T-helper 17 cell (primary cell): ENCODE data around the gene CARS1. TPM values are rescaled to one million over a fixed set of nuclear protein-coding genes. Genes with fewer than 3 reads are reported as not detected.

Experiments used
- ATAC-seq: fragments of 150-1000 bp; cut with Tn5 transposase; 2 replicates; pipeline ENCODE4 v1.10.0; 2021; ENCODE audit warnings: mild to moderate bottlenecking, moderate library complexity
- DNase-seq, 3 donors: peaks; one replicate each; pipeline versions ENCODE4 v3.0.0 to v3.0.0-alpha.2; 2020 to 2021
- H3K9me3 ChIP-seq: one replicate; pipeline ENCODE4 v1.7.0; 2013; ENCODE audit warnings: low read length, mild to moderate bottlenecking; ENCODE audit not compliant: control insufficient read depth, poor library complexity, severe bottlenecking
- H3K27ac Mint-ChIP-seq: one replicate; pipeline ENCODE4 v1.8.0; 2022; ENCODE audit warnings: mild to moderate bottlenecking, moderate library complexity, mixed read lengths
- H3K27me3 Mint-ChIP-seq: one replicate; pipeline ENCODE4 v1.8.0; 2022; ENCODE audit warnings: mixed read lengths
- H3K36me3 Mint-ChIP-seq: one replicate; pipeline ENCODE4 v1.8.0; 2022; ENCODE audit warnings: low read depth, mixed read lengths
- H3K4me1 Mint-ChIP-seq: one replicate; pipeline ENCODE4 v1.8.0; 2022; ENCODE audit warnings: mild to moderate bottlenecking, mixed read lengths
- H3K4me3 Mint-ChIP-seq: one replicate; pipeline ENCODE4 v1.8.0; 2022; ENCODE audit warnings: mild to moderate bottlenecking, moderate library complexity, mixed read lengths
- total RNA-seq, 4 donors: library from RNA in 2 of 4; stranded (reverse) in 2 of 4; gene quantifications; one replicate each; pipeline ENCODE4 v1.2.3 and lab custom pipeline; 2022 to 2026

CARS1 gene
- 10 to 100 TPM; 41.4 to 52.0 TPM for total RNA-seq
- 59.3 to 247 reads per million in 2 donors for total RNA-seq (lab: John Stamatoyannopoulos, UW)

DNA sequence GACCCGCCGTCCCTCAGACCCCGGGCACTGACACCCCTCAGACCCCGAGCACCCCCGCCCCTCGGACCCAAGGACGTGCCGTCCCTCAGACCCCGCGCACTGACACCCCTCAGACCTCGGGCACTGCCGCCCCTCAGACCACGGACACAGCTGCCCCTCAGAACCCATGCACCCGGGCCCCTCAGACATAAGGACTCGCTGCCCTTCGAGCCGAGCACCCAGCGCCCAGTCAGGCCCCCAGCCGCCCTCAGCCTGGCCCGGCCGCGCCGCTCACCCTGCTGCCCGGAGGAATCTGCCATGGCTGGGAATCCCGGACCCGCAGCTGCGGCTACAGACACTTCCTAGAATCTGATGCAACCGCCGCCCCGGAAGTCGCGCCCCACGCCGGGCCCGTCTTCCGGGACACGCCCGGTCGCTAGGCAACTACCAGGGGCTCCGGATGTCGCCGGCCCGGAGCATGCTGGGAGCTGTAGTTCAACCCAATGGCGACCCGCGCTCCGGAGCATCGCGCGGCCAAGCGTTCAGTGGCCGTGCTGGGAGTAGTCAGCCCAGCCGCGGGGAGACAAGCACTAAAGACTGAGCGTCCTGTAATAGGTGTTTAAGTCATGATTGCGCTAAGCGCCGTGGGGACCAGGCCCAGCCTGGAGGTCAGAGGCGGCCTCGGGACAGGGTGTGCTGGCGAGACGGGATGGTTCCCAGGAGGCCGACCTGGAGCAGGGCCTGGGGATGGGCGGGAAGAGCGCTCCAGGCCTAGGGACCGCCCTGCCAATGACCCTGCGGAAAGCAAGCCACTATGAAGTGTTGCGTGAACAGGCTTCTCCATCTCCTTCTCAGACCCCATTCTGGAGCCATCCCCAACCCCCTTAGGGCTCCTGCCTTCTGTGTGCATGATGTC, at the start of gene CARS1:
CARS1 (minus strand) TSS at position 355 of the 895 bp plus-strand sequence; CDS start at position 299, 56 bp downstream.
- peaks cover 4% of the 10 kb centered on the region for H3K27me3 Mint-ChIP-seq
- ATAC-seq, result peak; percentile 99
- no peaks in the 10 kb centered on the region for H3K36me3 Mint-ChIP-seq

DNA sequence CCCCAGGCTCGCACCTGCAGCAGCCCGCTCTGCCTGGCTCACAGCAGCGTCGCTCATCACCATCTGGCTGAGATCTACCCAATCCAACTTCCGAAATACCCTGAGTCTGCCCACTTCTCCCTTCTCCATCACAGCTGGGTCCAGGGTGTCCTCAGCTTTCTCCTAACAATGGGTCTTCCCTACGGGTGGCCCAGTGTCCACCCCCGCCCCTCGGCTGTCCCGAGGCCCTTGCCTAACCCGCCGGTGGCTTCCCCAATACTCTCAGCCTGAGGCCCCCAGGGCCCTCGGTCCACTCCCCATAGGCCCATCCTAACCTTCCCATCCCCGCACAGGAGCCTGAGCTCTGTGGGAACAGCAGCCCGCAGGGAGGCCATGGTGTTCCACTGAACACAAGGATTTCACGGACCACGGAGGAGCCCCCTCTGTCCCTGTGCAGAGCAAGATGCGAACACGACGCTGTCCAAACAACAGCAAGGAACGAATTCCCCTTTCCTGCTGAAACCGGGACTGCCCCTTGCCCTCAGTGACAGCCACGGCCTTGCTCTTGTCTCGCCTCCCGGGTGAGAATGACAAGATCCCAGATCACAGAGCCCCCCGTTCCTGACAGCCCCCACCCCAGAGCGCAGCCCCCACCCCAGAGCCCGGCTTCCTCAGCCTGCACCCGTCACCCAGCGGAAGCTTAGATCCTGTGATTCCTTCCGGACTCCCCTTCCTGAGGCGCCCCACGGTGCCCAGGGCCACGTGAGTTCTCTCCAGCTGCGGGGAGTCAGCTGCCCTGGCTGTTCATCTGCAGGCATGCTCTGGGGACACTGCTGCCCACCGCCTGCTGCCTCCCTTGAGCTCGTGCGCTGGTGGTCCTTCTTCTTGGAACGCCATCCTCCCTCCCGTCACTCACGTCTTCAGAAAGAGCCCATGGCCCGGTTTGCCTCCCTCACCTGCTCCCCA, 48.8 kb upstream of the CARS1 start:
- no peaks in the 10 kb centered on the region for H3K9me3 ChIP-seq
- Mint-ChIP-seq H3K27me3 (peaks cover 4% of the 10 kb centered on the region), H3K4me1 (no peaks in the 10 kb centered on the region), H3K4me3 (no peak overlapping the region), H3K36me3 (peaks cover 3% of the 10 kb centered on the region), H3K27ac (no peak overlapping the region)
- DNase-seq, result no peak
- no peak for ATAC-seq

More for the DNA sequence above, at the start of gene CARS1:
- H3K9me3 ChIP-seq, result no peaks in the 10 kb centered on the region
- Mint-ChIP-seq H3K27ac (peak within 1 kb of the TSS; percentile 86), H3K4me1 (peaks cover 30% of the 10 kb centered on the region), H3K4me3 (peak within 1 kb of the TSS; percentile 88)
- DNase-seq, result peak; percentile 89 to 92 (median 90)

DNA sequence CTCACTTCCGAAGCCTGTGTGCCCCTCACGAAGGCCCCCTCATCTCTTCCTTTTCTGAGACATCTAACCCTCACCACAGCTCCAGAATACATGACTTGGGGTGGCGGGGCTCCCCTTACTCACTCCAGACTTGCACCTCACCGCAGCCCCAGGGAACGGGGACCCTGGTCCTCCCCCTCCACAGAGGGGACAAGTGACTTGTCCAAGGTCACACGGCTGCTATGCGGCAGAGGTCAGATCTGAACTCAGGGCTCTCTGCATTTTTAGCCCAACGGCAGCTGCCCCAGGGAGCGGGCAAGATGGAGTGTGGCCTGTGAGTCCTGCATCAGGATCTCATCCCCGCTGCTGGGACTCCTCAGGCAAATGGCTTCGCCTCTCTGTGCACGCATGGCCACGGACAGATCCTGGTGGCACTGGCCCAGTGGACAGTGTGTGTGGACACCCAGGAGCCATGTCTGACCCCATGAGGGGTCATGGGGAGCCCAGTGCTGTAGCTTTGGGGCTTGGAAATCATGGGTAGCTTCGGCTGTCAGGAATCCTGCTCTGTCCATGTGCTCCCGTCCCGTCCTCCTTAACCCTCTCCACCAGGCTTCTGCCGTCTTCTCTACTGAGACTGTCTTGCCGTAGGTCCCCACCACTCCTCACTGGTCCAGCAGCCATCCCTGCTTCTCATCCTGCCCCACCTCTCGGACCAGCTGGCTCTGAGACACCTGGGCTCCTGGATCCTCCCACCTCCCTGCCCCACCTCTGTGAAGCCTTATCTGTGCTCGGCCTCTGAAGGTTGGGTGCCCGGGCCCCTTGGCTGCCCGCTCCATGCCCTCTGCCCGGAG, 48.0 kb upstream of the CARS1 start:
- peaks cover 3% of the 10 kb centered on the region for H3K36me3 Mint-ChIP-seq
- ATAC-seq (no peak), DNase-seq (no peak)
- no peak overlapping the region for H3K27ac Mint-ChIP-seq
- H3K4me3 Mint-ChIP-seq, result no peak overlapping the region
- H3K4me1 Mint-ChIP-seq, result no peaks in the 10 kb centered on the region
- H3K9me3 ChIP-seq, result no peaks in the 10 kb centered on the region
- H3K27me3 Mint-ChIP-seq, result peaks cover 4% of the 10 kb centered on the region

DNA sequence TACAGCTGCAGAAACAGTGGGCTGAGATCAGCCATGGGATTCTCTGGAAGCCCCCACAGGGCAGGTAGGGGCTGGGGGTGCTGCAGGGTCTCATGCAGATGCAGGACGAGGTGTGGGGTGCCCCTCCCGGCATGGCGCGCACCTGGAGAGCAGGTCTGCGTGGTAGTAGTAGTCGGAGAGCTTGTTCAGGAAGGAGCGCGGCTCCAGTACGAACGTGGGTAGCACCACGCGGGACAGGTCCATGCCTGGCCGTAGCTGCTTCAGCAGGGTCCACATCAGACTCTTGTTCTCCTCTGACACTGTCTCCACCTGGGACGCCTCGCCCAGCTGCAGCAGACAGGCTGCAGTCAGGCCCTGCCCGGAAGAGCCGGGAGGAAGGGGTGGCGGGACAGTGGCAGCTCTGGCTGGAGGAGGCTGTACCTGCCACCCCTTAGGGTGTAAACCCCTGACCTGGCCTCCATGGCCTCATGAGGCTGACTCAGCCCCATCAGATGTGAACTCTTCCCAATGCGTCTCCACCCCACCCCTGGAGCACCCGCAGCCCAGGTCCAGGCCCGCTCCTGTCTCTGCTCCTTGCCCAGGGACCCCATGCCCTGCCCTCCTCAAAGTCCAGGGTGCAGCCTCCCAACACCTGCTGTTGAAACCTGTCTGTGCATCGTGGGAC, 47.0 kb upstream of the CARS1 start:
- no peaks in the 10 kb centered on the region for H3K9me3 ChIP-seq
- ATAC-seq, result no peak
- Mint-ChIP-seq H3K4me3 (no peak overlapping the region), H3K27ac (no peak overlapping the region), H3K27me3 (peaks cover 4% of the 10 kb centered on the region), H3K36me3 (peaks cover 3% of the 10 kb centered on the region), H3K4me1 (no peaks in the 10 kb centered on the region)
- no peak for DNase-seq

DNA sequence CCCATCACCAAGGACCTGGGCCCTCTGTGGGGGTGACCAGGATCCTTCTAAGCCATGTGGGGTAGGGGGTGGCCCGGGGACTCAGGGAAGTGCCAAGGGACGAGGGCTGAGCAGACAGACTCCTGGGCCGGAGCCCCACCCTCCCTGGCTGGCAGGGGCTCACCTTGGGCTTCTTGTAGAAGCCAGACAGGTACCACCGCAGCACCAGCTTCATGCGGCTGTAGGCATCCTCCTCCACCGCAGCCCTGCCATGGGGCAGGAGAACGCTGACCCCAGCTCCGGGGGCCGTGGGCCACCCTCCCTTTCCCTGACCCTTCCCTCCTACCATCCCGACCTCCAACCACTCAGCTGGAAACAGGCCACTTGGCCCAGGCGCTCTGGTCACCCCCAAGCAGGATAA, 45.9 kb upstream of the CARS1 start:
- DNase-seq, result no peak
- no peak overlapping the region for H3K27ac Mint-ChIP-seq
- peaks cover 4% of the 10 kb centered on the region for H3K27me3 Mint-ChIP-seq
- H3K4me1 Mint-ChIP-seq, result peaks cover under 1% of the 10 kb centered on the region
- no peak for ATAC-seq
- H3K36me3 Mint-ChIP-seq, result peaks cover 3% of the 10 kb centered on the region
- no peak overlapping the region for H3K4me3 Mint-ChIP-seq
- no peaks in the 10 kb centered on the region for H3K9me3 ChIP-seq

DNA sequence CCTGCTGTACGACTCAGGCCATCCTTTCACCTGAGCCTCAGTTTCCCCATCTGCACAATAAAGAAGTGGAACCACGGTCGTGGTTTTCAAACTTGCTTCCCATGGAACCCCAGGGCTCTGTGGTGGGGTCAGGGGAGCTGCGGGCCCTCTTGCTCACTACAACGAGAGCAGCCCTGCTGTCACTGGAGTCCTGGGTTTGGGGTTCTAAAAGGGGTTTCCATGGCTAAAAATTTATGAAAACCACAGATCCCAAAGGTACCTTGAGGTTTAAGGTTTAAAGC, 45.4 kb upstream of the CARS1 start:
- ATAC-seq, result no peak
- H3K27ac Mint-ChIP-seq, result no peak overlapping the region
- no peak for DNase-seq
- no peak overlapping the region for H3K4me3 Mint-ChIP-seq
- peaks cover 3% of the 10 kb centered on the region for H3K4me1 Mint-ChIP-seq
- peaks cover 3% of the 10 kb centered on the region for H3K36me3 Mint-ChIP-seq
- peaks cover 4% of the 10 kb centered on the region for H3K27me3 Mint-ChIP-seq
- no peaks in the 10 kb centered on the region for H3K9me3 ChIP-seq

DNA sequence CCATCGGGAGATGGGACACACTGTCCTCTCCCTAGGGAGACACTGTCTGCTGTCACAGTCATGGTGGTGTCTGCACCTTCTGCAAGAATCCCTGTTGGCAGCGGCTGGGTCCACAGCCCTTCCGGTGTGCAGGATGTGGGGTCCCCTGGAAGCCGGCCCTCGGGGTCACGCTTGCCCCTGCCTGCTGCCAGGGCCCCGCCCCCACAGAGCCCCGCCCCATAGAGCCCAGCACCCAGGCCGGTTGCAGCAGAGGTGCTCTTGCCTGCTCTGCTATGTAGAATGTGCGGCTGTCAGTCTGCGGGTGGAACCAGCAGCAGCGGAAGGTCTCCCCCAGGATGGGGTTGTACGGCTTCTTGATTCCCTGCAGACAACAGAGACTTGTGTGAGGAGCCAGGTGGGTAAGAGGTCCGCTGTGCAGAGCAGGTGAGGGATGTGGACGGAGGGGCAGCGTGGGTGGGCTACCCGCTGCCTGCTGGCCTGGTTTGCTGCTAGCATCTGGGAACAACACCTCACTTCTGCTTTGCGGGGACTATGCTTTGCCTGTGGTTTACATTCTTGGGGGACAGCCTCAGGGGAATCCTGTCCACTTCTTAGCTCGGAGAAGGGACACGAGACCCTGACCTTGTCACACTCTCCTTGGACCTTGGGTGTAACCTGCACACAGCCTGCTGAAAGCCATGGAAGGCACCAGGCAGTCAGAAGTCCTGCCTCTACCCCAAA, 44.9 kb upstream of the CARS1 start:
- Mint-ChIP-seq H3K27ac (no peak overlapping the region), H3K27me3 (no peaks in the 10 kb centered on the region), H3K4me1 (peaks cover 6% of the 10 kb centered on the region), H3K36me3 (no peaks in the 10 kb centered on the region), H3K4me3 (no peak overlapping the region)
- DNase-seq (no peak), ATAC-seq (no peak)
- no peaks in the 10 kb centered on the region for H3K9me3 ChIP-seq

DNA sequence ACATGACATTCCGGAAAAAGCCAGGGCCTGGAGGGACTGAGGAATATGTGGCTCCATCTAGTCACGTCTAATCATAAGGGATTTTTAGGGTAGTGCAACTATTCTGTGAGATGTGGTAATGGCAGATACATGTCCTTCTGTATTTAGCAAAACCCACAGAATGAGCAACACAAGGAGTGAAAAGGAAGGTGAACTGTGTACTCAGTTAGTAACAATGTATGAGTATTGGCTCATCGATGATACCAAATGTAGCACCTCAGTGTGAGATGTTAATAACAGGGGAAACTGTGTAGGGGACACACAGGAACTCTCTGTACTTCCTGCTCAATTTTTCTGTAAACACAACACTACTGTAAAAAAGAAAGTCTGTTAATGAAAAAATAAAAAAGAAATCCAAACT, 42.0 kb upstream of the CARS1 start:
- ATAC-seq (no peak), DNase-seq (no peak)
- H3K4me3 Mint-ChIP-seq, result no peak overlapping the region
- H3K9me3 ChIP-seq, result no peaks in the 10 kb centered on the region
- peaks cover 4% of the 10 kb centered on the region for H3K36me3 Mint-ChIP-seq
- H3K27ac Mint-ChIP-seq, result peak overlapping the region; percentile 34
- peaks cover 8% of the 10 kb centered on the region for H3K27me3 Mint-ChIP-seq
- H3K4me1 Mint-ChIP-seq, result peaks cover 10% of the 10 kb centered on the region

DNA sequence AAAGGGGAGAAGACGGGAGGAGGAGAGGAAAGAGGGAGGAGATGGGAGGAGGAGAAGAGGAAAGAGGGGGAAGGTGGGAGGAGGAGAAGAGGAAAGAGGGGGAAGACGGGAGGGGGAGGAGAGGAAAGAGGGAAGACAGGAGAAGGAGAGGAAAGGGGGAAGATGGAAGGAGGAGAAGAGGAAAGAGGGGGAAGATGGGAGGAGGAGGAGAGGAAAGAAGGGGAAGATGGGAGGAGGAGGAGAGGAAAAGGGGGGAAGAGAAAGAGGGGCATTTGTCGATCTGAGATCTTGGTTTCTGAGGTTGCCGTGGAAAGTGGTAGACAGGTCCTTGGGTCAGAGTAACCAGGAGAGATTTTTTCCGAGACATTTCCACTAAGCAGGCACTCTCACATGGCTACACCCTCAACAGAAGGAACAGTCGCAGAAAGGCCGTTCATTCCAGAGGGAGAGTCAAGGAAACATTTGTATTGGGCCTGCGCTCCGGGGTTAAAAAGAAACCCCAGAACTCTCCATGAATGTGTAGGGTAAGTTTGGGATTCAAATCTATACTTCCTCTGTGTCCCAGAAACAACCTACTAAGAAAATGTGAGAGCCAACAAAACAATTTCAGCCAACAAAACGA, 39.8 kb upstream of the CARS1 start:
- no peak overlapping the region for H3K27ac Mint-ChIP-seq
- ATAC-seq, result no peak
- H3K4me3 Mint-ChIP-seq, result peak overlapping the region; percentile 34
- H3K9me3 ChIP-seq, result no peaks in the 10 kb centered on the region
- H3K4me1 Mint-ChIP-seq, result peaks cover 10% of the 10 kb centered on the region
- peaks cover 8% of the 10 kb centered on the region for H3K27me3 Mint-ChIP-seq
- no peak for DNase-seq
- H3K36me3 Mint-ChIP-seq, result peaks cover 4% of the 10 kb centered on the region

DNA sequence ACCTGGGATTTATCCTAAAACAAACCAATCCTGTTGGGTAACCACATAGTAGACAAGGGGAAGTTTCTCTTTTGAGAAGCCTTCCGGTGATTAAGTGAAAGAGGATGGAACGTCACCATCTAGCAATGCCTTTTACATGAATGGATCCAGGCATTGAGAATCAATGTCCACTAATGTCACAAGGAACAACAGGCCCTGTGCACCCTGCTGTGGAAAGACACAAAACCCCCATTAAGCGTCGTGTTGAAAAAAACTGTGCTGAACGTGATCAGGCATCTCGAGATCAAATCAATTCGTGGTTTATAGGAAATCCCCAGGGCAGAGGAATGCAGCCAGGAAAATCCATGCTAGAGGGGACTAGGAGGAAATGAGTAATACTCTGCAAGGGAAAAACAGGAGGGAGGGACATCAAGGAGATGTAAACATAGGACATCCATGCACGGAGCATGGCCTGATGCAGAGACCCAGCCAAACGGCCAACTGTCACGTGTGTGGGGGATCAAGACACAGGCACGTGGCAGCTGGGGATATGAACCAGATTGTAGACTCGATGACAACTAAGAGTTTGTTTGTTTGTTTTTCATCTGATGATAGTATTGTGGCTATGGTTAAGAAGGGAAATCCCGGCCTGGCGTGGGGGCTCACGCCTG, 38.6 kb upstream of the CARS1 start:
- ATAC-seq (no peak), DNase-seq (no peak)
- H3K36me3 Mint-ChIP-seq, result peaks cover 4% of the 10 kb centered on the region
- H3K4me1 Mint-ChIP-seq, result peaks cover 13% of the 10 kb centered on the region
- H3K27me3 Mint-ChIP-seq, result peaks cover 8% of the 10 kb centered on the region
- no peaks in the 10 kb centered on the region for H3K9me3 ChIP-seq
- H3K27ac Mint-ChIP-seq, result peak overlapping the region; percentile 61
- H3K4me3 Mint-ChIP-seq, result no peak overlapping the region

DNA sequence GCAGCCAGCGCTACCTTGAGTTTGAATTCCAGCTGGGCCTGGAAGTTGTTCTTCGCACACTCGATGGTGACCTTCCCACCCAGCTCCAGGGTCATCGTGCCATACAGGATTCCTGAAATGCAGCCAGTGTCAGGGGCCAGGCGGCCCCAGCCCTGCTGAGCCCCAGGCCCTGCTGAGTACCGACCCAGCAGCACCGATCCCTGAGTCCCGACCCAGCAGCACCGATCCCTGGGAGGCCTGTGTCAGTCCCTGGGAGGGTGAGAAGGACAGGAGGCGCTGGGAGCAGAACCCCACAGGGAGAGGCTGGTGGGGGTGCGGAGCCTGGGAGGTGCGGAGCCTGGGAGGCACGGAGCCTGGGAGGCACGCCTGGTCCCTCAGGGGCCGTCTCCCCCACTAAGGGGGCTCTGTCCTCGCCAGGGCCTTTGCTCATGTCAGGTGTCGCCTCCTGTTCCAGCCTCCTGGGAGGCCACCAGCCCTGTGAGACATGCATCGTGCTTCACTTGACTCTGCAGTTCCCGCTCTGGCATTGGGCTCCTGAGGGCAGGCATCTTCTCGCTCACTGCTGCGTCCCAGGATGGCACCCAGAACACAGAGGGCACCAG, 37.1 kb upstream of the CARS1 start:
- DNase-seq (no peak), ATAC-seq (no peak)
- H3K9me3 ChIP-seq, result no peaks in the 10 kb centered on the region
- H3K4me3 Mint-ChIP-seq, result no peak overlapping the region
- H3K4me1 Mint-ChIP-seq, result peaks cover 13% of the 10 kb centered on the region
- no peak overlapping the region for H3K27ac Mint-ChIP-seq
- H3K36me3 Mint-ChIP-seq, result peaks cover 4% of the 10 kb centered on the region
- peaks cover 8% of the 10 kb centered on the region for H3K27me3 Mint-ChIP-seq
